SH-SY5Y (cell line): Measurements from ENCODE around the gene PLCZ1.

ENCODE experiments used
- GATA2 ChIP-seq: IDR thresholded peaks from 2 replicates; pipeline ENCODE4 v1.6.1; 2011; ENCODE audit warnings: mild to moderate bottlenecking, low read depth, low read length
- GATA3 ChIP-seq: IDR thresholded peaks from 2 replicates; pipeline ENCODE4 v1.6.1; 2011; ENCODE audit warnings: low read depth, mild to moderate bottlenecking, low read length, moderate library complexity

PLCZ1 gene

GRCh38 chr12:18721452-18721851, 16.4 kb downstream of the PLCZ1 start:
- TF ChIP-seq GATA3 (no peak), GATA2 (no peak)

DNA sequence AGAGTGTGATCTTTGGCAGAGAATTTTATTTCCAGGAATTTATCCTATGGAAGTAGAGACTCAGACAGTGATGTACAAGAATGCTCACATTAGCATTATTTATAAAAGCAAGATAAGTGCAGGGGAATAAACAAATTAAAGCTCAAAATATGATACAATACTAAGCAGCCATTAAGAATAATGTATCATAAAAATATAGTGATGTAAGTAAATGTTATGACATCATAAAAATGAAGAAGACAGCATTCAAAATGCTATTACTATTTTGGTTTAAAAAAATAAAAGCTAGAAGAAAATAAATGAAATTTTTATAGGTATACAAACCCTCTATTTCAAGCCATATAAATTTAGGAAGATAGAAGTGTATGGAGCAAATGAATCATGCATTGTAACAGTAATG, 17.1 kb downstream of the PLCZ1 start:
- TF ChIP-seq GATA3: no peak
- no peak for TF ChIP-seq GATA2

DNA sequence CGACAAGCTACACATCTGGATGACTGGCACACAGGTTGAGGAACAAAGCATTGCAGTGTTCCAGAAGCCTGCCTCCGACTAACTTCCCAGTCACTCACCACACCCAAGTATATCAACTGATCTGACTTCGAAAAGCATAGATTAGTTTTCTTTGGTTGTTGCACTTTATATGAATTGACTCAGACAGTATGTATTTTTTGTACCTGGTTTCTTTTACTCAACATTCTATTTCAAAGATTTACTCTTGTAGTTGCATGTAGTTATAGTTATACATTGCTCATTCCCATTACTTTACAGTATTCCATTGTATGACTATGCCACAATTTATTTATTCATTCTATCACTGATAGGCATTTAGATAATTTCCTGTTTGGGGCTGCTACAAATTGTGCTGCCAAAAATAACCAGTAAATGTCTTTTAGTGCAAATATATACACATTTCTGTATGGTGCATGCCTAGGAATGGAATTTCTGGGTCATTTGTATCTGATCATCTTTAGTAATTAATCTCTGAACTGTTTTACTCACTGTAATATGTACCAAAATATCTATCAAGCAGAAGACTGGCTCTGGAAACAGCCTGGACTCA, 17.8 kb downstream of the PLCZ1 start:
- TF ChIP-seq GATA3: no peak
- TF ChIP-seq GATA2: no peak

- TF ChIP-seq GATA2: no peak
- no peak for TF ChIP-seq GATA3
These were observed 19.4 kb downstream of the PLCZ1 start for GRCh38 chr12:18718462-18718861.

DNA sequence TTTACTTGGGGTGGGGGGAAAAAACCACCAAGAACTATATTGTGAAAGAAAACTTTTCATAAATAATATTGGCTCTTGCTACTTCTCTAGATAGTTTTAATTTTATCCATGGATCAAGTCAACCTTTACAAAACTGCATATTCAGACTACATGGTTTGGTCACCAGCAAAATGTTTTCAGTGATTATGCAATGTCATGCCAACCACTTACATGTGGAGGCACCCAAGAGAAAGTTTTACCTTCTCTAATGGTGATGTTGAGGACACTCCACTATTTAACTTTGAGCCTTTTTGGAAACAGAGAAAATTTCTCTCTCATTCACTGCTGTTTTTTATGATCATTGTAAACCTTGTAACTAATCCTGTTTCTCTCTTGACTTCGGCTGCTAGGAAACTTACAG, 21.6 kb downstream of the PLCZ1 start:
- TF ChIP-seq GATA3 (no peak), GATA2 (no peak)

- TF ChIP-seq GATA2: no peak
- TF ChIP-seq GATA3: no peak
These were observed 31.0 kb downstream of the PLCZ1 start for GRCh38 chr12:18706798-18707197.

GRCh38 chr12:18703911-18704310, 33.9 kb downstream of the PLCZ1 start:
- no peak for TF ChIP-seq GATA3
- no peak for TF ChIP-seq GATA2

DNA sequence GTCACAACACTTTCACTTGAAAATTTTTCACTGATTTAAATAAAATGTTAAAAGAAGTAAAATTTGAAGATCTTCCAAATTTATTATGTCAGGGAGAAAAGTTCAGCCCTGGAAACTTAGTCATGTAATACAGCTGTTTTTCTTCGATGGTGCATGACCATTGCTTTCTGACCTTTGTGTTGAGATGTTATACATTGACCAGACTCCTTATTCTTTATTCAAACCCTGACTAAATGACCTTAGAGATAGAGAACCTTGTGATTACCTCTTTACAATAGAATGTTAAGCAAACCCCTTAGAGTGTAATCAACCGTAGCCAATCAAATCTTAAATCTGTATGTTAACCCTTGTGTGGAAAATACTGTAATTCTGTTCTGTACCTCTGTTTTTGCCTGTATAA, 34.5 kb downstream of the PLCZ1 start:
- TF ChIP-seq GATA3 (no peak), GATA2 (no peak)

- TF ChIP-seq GATA2 (no peak), GATA3 (no peak)
These were observed 37.5 kb downstream of the PLCZ1 start for GRCh38 chr12:18700271-18700670.

DNA sequence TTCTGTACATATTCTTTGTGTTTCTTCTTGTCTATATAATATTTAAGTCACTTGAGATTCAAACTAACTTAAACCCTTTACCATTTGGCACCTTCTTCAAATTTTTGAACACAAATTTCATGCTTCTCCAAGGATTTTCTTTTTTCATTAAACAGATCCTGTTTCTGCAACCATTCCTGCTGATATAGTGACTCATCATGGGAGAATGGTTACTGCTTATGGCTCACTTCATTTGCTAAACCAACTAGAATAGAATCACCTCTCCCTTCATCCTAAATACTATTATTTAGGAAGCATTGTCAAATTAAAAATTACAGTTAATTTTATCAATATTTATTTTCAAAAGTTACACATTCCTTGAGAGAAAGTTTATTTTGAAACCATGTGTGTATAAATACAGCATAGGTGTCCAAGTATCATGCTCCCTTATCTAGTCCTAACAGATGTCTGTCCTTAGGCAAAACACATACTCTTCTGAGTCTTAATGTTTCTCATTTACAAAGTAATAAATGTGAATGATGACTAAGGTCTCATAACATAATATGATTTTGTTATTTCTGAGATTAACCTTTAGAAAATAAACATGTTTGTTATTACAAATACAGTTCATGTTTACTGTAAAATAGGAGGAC, 40.7 kb downstream of the PLCZ1 start:
- TF ChIP-seq GATA3 (no peak), GATA2 (no peak)

- TF ChIP-seq GATA3 (no peak), GATA2 (no peak)
These were observed 47.2 kb downstream of the PLCZ1 start for GRCh38 chr12:18690653-18691052.

- no peak for TF ChIP-seq GATA2
- no peak for TF ChIP-seq GATA3
These were observed 48.0 kb downstream of the PLCZ1 start for GRCh38 chr12:18689771-18690170.

- no peak for TF ChIP-seq GATA3
- no peak for TF ChIP-seq GATA2
These were observed 53.4 kb downstream of the PLCZ1 start for GRCh38 chr12:18684430-18684829.

- TF ChIP-seq GATA2 (no peak), GATA3 (no peak)
These were observed 54.3 kb downstream of the PLCZ1 start for GRCh38 chr12:18683327-18684013.

GRCh38 chr12:18681818-18682217, 56.0 kb downstream of the PLCZ1 start:
- TF ChIP-seq GATA3 (no peak), GATA2 (no peak)
